HG03039 (cell line): ENCODE results near the gene POLR2L.

ENCODE experiments used
- ATAC-seq: cut with Tn5 transposase; IDR thresholded peaks from one replicate; pipeline ENCODE4 v1.9.1; 2021; ENCODE audit warnings: mild to moderate bottlenecking, moderate library complexity; ENCODE audit not compliant: unreplicated experiment

Gene POLR2L

DNA sequence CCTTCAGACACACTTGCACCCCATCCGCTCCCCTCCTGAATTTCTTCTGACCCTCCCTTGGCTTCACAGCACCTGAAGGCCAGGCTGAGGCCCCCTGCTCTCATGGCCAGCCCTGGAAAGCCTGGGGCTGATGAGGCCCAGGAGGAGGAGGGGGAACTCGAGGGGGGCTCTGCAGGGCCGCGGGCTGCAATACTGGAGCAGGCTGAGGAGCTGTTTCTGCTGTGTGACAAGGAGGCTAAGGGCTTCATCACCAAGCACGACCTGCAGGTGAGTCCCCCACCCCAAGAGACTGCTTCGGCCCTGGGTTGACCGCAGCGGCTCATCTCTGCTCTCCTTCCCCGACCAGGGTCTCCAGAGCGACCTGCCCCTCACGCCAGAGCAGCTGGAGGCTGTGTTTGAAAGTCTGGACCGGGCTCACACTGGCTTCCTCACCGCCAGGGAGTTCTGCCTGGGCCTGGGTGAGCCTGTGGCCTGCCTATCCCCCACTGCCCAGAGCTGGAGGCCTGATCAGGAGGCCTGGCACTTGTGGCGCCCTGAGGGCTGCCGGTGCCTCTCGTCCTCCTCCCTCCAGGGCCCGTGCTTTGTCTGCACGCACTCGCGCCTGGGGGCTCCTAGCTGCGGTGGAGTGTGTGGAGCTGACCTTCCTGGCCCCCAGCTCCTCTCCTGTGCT, 13.7 kb downstream of the POLR2L start:
- no peak for ATAC-seq

DNA sequence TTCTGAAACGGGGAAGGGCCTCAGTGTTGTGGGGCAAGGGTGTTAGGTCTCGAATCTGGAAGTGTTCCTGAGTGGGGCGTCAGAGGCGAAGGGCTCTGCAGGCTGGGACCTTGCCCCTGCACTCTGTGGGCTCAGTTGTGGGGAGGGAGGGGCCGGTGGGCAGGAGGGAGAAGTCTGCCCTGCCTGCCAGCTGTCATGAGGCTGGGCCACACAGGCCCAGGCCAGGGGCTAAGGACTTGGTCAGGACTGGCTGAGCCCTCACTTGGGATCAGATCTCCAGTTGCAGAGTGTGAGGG, 14.5 kb downstream of the POLR2L start, which contains the start of gene CRACR2B:
Gene CRACR2B, plus strand, starts transcription at position 23 of the 296 bp plus-strand sequence. CDS start 689 bp downstream, outside the sequence.
- ATAC-seq = no peak

DNA sequence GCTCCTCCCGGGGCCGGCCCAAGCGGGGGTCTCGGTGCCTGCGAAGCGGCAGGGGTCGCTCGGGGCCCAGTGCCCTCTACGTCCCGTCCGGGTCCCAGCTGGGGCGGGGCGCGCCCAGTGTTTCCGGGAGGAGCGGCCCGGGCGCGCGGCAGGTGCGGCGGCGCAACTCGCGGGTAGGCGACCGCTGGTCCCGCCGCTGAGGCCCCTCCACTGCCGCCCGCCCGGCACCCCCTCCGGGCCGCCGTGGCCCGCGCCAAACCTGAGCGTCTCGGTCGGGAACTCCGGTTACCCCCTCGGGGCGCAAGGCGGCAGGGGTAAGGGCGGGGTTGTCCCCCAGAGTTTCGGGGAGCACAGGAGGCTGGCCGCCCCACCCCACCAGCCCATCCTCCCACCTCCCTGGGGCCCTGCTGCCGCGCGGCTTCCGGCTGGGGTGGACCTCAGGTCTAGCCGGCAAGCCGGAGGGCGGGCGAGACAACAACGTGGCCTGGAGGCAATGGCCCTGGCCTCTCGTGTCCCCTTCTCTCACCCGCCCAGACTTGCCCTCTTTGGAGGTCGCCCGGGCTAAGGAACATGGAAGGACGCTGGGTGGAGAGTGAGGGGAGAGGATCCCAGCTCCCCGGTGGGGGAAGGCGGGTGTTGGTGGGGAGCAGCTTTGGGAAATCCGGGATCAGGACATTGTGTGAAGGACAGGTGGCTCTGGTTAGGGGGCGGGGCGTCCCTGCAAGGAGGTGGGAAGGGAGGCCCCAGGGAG, 15.0 kb downstream of the POLR2L start:
- ATAC-seq = no peak

DNA sequence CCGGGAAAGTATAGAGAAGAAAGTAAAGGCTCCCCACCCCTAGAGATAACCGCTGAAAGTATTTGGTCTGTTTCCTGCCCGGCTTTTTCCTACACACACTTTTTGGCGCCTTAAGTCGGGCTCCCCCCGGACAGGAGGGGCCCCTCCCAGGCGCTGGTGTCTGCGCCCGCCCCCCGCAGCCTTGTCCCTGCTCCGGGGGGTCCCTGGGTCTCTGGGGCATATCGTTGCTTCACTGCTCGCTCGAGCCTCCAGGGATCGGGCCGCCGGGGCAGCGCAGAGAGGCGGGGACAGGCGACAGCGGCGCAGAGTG, 15.5 kb downstream of the POLR2L start:
- no peak for ATAC-seq

DNA sequence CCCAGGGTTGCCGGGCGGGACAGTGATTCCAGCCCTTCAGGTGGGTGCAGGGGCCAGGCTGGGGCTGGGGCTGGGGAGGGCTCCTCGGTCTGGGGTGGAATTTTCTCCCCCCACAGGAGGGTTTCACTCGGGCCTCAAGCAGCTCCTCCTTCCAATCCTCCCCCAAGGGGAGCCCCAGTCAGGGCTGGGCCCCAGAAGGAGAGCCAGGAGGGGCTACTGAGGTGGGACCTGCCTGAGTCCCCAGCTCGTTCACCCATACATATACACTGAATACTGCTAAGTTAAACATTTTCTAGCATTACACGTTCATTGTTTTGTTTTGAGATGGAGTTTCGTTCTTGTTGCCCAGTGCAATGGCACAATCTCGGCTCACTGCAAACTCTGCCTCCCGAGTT, 16.1 kb downstream of the POLR2L start:
- ATAC-seq = no peak

- no peak for ATAC-seq
Observed at GRCh38 chr11:825366-826226, 16.7 kb downstream of the POLR2L start.

DNA sequence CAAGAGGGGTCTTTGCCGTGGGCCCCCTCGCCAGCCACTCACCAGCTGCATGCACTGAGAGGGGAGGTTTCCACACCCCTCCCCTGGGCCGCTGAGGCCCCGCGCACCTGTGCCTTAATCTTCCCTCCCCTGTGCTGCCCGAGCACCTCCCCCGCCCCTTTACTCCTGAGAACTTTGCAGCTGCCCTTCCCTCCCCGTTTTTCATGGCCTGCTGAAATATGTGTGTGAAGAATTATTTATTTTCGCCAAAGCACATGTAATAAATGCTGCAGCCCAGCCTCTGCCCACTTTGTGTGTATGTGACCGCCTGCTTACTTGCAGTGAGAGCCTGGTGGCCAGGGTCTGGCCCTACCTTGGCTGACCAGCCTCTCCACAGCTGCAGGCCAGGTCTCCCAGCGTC, 17.4 kb downstream of the POLR2L start:
- no peak for ATAC-seq

DNA sequence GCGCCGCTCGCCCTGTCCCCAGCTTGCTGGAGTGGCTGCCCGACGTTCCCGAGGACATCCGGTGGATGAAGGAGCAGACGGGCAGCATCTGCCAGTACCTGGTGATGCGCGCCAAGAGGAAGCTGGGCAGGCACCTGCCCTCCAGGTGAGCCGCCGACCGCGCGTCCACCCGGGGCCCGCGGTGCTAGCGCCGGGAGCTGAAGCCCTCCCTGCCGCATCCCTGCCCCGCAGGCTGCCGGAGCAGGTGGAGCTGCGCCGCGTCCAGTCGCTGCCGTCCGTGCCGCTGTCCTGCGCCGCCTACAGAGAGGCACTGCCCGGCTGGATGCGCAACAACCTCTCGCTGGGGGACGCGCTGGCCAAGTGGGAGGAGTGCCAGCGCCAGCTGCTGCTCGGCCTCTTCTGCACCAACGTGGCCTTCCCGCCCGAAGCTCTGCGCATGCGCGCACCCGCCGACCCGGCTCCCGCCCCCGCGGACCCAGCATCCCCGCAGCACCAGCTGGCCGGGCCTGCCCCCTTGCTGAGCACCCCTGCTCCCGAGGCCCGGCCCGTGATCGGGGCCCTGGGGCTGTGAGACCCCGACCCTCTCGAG, 17.9 kb downstream of the POLR2L start:
- ATAC-seq = no peak

GRCh38 chr11:823441-824291, 18.7 kb downstream of the POLR2L start:
- ATAC-seq = no peak

- ATAC-seq = no peak
Observed at GRCh38 chr11:821512-822371, 20.6 kb downstream of the POLR2L start.

- ATAC-seq = no peak
Observed at GRCh38 chr11:820655-821511, 21.4 kb downstream of the POLR2L start.

GRCh38 chr11:819943-820649, 22.2 kb downstream of the POLR2L start:
- peak; percentile 49 for ATAC-seq

DNA sequence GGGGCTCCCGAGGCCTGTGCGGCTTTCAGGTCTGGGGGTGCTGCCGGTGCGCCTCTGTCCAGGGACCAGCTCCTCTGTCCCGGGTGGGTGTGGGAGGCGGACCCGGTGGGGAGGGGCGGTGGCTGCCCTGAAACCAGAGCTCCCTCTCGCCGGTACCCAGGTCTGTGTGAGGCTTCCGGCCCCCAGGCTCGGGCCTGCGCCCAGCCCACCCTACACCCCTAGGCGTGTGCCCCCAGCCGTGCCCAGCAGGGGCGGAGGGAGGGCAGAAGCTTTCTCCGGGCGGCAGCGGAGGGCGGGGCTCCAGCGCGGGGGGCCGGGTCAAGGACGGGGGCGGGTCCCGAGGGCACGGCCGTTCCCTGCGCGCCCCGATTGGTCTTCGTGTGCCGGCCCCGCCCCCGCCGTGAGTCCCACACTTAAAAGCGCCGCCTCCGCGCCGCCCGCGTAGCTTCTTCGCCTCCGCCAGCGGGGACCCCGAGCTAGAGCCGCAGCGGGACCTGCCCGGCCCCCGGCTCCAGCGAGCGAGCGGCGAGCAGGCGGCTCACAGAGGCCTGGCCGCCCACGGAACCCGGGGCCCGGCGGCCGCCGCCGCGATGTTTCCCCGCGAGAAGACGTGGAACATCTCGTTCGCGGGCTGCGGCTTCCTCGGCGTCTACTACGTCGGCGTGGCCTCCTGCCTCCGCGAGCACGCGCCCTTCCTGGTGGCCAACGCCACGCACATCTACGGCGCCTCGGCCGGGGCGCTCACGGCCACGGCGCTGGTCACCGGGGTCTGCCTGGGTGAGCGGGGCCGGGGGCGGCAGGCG, 23.0 kb downstream of the POLR2L start:
- ATAC-seq = peak; percentile 57

- no peak for ATAC-seq
Observed at GRCh38 chr11:818396-819128, 23.8 kb downstream of the POLR2L start, which contains the start of gene PNPLA2. Gene PNPLA2, plus strand, starts transcription at chr11:818914. Its CDS starts 805 bp downstream, at chr11:819719.

GRCh38 chr11:816433-816779, 25.9 kb downstream of the POLR2L start:
- no peak for ATAC-seq

DNA sequence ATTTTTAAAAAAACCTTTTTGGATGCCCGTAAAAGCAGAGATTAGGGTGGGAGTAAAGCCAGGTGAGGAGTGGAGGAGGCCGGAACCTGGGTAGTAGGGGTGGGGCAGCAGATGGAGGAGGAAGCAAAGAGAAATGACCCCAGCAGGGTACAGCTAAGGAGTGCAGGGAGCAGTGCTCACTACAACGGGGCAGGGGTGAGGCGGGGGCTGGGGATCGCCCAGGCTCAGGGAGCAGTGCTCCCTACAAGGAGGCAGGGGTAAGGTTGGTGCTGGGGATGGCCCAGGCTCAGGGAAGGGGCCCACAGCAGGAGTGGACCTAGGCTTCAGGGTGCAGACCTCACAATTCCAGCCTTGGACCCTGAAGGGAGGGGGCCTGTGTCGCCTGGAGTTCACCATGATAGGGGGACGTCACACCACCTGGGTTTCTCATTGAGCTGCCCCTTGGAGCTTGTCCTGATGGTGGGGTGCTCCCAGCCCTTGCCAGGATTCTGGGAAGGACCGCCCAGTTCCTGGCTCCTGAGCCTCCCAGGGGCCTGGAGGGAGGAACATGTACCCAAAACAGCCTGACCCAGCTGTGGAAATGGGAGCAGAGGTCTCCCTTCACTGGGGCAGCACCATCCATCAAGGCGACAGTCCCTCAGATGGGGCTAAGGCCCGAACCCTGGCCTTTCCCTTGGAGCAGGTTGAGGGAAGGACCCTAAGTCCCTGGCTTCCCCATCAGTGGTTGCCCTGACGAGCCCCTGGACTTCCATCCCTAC, 26.5 kb downstream of the POLR2L start:
- ATAC-seq = no peak
